GM21447 (cell line): ENCODE data around the gene MTMR2.

Source experiments
- ATAC-seq: cut with Tn5 transposase; IDR thresholded peaks from one replicate; pipeline ENCODE4 v1.9.1; 2021; ENCODE audit not compliant: unreplicated experiment

MTMR2 gene

GRCh38 chr11:95918720-95919119, 5.2 kb downstream of the MTMR2 start:
- ATAC-seq: no peak

- ATAC-seq: no peak
These were observed 5.9 kb downstream of the MTMR2 start for GRCh38 chr11:95918056-95918455.

- no peak for ATAC-seq
These were observed 6.5 kb downstream of the MTMR2 start for GRCh38 chr11:95917193-95918036.

- no peak for ATAC-seq
These were observed 7.9 kb downstream of the MTMR2 start for GRCh38 chr11:95916049-95916448.

GRCh38 chr11:95915051-95915450, 8.9 kb downstream of the MTMR2 start:
- ATAC-seq: no peak

- no peak for ATAC-seq
These were observed 9.9 kb downstream of the MTMR2 start for GRCh38 chr11:95913830-95914615.

- no peak for ATAC-seq
These were observed 10.9 kb downstream of the MTMR2 start for GRCh38 chr11:95912902-95913560.

- ATAC-seq: no peak
These were observed 12.5 kb downstream of the MTMR2 start for GRCh38 chr11:95911369-95911759.

- no peak for ATAC-seq
These were observed 13.1 kb downstream of the MTMR2 start for GRCh38 chr11:95910638-95911368.

- no peak for ATAC-seq
These were observed 15.1 kb downstream of the MTMR2 start for GRCh38 chr11:95908826-95909225.

GRCh38 chr11:95907476-95907875, 16.4 kb downstream of the MTMR2 start:
- ATAC-seq: no peak

GRCh38 chr11:95904009-95904650, 19.8 kb downstream of the MTMR2 start:
- ATAC-seq: no peak

- no peak for ATAC-seq
These were observed 25.1 kb downstream of the MTMR2 start for GRCh38 chr11:95898782-95899181.

- ATAC-seq: no peak
These were observed 26.2 kb downstream of the MTMR2 start for GRCh38 chr11:95897731-95898130.

- ATAC-seq: no peak
These were observed 28.1 kb downstream of the MTMR2 start for GRCh38 chr11:95895815-95896214.

- ATAC-seq: no peak
These were observed 30.9 kb downstream of the MTMR2 start for GRCh38 chr11:95892892-95893570.

- no peak for ATAC-seq
These were observed 31.4 kb downstream of the MTMR2 start for GRCh38 chr11:95892492-95892891.

- ATAC-seq: peak; percentile 59
These were observed 32.3 kb downstream of the MTMR2 start for GRCh38 chr11:95891423-95892170.

GRCh38 chr11:95888852-95889251, 35.1 kb downstream of the MTMR2 start:
- ATAC-seq: no peak
